Calu3 (cell line): ENCODE data around the gene KCP. TPM values are rescaled to one million over a fixed set of nuclear protein-coding genes. Genes with fewer than 3 reads are reported as not detected.

Source experiments
- BruUV-seq: library from RNA; stranded (reverse); fragments of 400-500 nt; replicated peaks from 2 replicates; lab custom pipeline; 2021; lab: Mats Ljungman, UMichigan
- CTCF ChIA-PET: fragments of 300-600 bp; sonication (Branson Sonifier 250); formaldehyde crosslinking; loops from one replicate; lab custom pipeline; 2022; ENCODE audit warnings: antibody characterized with exemption; lab: Charles Lee
- DNase-seq: peaks from one replicate; pipeline ENCODE4 v3.0.0; 2022
- H3K27ac Mint-ChIP-seq: one replicate; pipeline ENCODE4 v1.8.0; 2022; ENCODE audit warnings: mixed read lengths; ENCODE audit not compliant: unreplicated experiment
- H3K27me3 Mint-ChIP-seq: one replicate; pipeline ENCODE4 v1.8.0; 2022; ENCODE audit warnings: mixed read lengths; ENCODE audit not compliant: unreplicated experiment
- H3K36me3 Mint-ChIP-seq: one replicate; pipeline ENCODE4 v1.8.0; 2022; ENCODE audit warnings: mild to moderate bottlenecking, moderate library complexity, mixed read lengths; ENCODE audit not compliant: insufficient read depth, unreplicated experiment
- H3K4me1 Mint-ChIP-seq: one replicate; pipeline ENCODE4 v1.8.0; 2022; ENCODE audit warnings: mild to moderate bottlenecking, low read depth, mixed read lengths; ENCODE audit not compliant: unreplicated experiment
- H3K4me3 Mint-ChIP-seq: one replicate; pipeline ENCODE4 v1.8.0; 2022; ENCODE audit warnings: mild to moderate bottlenecking, low read depth, moderate library complexity, mixed read lengths; ENCODE audit not compliant: unreplicated experiment
- H3K9me3 Mint-ChIP-seq: one replicate; pipeline ENCODE4 v1.8.0; 2022; ENCODE audit warnings: low read depth, mixed read lengths; ENCODE audit not compliant: unreplicated experiment
- intact Hi-C: fragments of 100-400 bp; cut with micrococcal nuclease; formaldehyde crosslinking; loops from one replicate; pipeline ENCODE4 v1.10.0; 2022; ENCODE audit not compliant: unreplicated experiment
- total RNA-seq: library from RNA; stranded (reverse); gene quantifications from 2 replicates; pipeline ENCODE4 v1.2.3, GENCODE V29; 2022
- TF ChIP-seq, protein P1 (sequence below): fragments of 200-600 bp; IDR thresholded peaks from one replicate; pipeline ENCODE4 v1.8.0; 2022; ENCODE audit warnings: antibody characterized with exemption; ENCODE audit not compliant: unreplicated experiment

KCP gene
- total RNA-seq, 1 experiment from 2014 or later, result 6.8 TPM

- no TSS peak for BruUV-seq
- CTCF ChIA-PET, result interaction anchor here (0.6 to 0.7 kb wide), 2 partner anchors 14 to 249 kb away, joined by 3 to 4 read pairs; no protein-coding TSS in a partner anchor
Observed at GRCh38 chr7:128878226-128879105, 32.0 kb downstream of the KCP start.

GRCh38 chr7:128877756-128878120, 32.8 kb downstream of the KCP start:
- Mint-ChIP-seq H3K4me1 (no peaks in the 10 kb centered on the region), H3K9me3 (no peaks in the 10 kb centered on the region), H3K27me3 (no peaks in the 10 kb centered on the region), H3K27ac (no peak overlapping the region), H3K4me3 (no peak overlapping the region), H3K36me3 (peaks cover 4% of the 10 kb centered on the region)
- DNase-seq, result no peak
- no TSS peak for BruUV-seq
- intact Hi-C loops, result no loop called here
- TF ChIP-seq, protein P1, sequence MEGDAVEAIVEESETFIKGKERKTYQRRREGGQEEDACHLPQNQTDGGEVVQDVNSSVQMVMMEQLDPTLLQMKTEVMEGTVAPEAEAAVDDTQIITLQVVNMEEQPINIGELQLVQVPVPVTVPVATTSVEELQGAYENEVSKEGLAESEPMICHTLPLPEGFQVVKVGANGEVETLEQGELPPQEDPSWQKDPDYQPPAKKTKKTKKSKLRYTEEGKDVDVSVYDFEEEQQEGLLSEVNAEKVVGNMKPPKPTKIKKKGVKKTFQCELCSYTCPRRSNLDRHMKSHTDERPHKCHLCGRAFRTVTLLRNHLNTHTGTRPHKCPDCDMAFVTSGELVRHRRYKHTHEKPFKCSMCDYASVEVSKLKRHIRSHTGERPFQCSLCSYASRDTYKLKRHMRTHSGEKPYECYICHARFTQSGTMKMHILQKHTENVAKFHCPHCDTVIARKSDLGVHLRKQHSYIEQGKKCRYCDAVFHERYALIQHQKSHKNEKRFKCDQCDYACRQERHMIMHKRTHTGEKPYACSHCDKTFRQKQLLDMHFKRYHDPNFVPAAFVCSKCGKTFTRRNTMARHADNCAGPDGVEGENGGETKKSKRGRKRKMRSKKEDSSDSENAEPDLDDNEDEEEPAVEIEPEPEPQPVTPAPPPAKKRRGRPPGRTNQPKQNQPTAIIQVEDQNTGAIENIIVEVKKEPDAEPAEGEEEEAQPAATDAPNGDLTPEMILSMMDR, result no peak
- CTCF ChIA-PET, result interaction anchor here (0.6 to 0.7 kb wide), 2 partner anchors 15 to 248 kb away, joined by 3 to 4 read pairs; no protein-coding TSS in a partner anchor

More at GRCh38 chr7:128878226-128879105, 32.0 kb downstream of the KCP start:
- H3K9me3 Mint-ChIP-seq, result no peaks in the 10 kb centered on the region
- intact Hi-C loops, result no loop called here
- no peak overlapping the region for H3K27ac Mint-ChIP-seq
- no peaks in the 10 kb centered on the region for H3K4me1 Mint-ChIP-seq
- no peak overlapping the region for H3K4me3 Mint-ChIP-seq
- peaks cover 4% of the 10 kb centered on the region for H3K36me3 Mint-ChIP-seq
- no peaks in the 10 kb centered on the region for H3K27me3 Mint-ChIP-seq
- TF ChIP-seq, protein P1, result no peak
- DNase-seq, result no peak

- no peak overlapping the region for H3K4me3 Mint-ChIP-seq
- intact Hi-C loops, result no loop called here
- BruUV-seq, result no TSS peak
- DNase-seq, result no peak
- H3K27ac Mint-ChIP-seq, result no peak overlapping the region
- CTCF ChIA-PET, result no interaction called here
- peaks cover 4% of the 10 kb centered on the region for H3K36me3 Mint-ChIP-seq
- no peaks in the 10 kb centered on the region for H3K27me3 Mint-ChIP-seq
- TF ChIP-seq, protein P1, result no peak
- H3K9me3 Mint-ChIP-seq, result no peaks in the 10 kb centered on the region
- peaks cover 4% of the 10 kb centered on the region for H3K4me1 Mint-ChIP-seq
Observed at GRCh38 chr7:128876978-128877755, 33.3 kb downstream of the KCP start.

- no peaks in the 10 kb centered on the region for H3K9me3 Mint-ChIP-seq
- no peak overlapping the region for H3K4me3 Mint-ChIP-seq
- CTCF ChIA-PET, result no interaction called here
- no peaks in the 10 kb centered on the region for H3K27me3 Mint-ChIP-seq
- H3K27ac Mint-ChIP-seq, result no peak overlapping the region
- TF ChIP-seq, protein P1, result no peak
- peaks cover 3% of the 10 kb centered on the region for H3K36me3 Mint-ChIP-seq
- DNase-seq, result no peak
- peaks cover 9% of the 10 kb centered on the region for H3K4me1 Mint-ChIP-seq
- intact Hi-C loops, result no loop called here
- no TSS peak for BruUV-seq
Observed at GRCh38 chr7:128876586-128876977, 33.9 kb downstream of the KCP start.
